Measurements from ENCODE around the gene SEMA3D. TPM values are rescaled to one million over a fixed set of nuclear protein-coding genes. Genes with fewer than 3 reads are reported as not detected.

Gene SEMA3D
- total and polyA plus RNA-seq, 4 donors = 0.18 to 1.2 (median 0.72) TPM

DNA sequence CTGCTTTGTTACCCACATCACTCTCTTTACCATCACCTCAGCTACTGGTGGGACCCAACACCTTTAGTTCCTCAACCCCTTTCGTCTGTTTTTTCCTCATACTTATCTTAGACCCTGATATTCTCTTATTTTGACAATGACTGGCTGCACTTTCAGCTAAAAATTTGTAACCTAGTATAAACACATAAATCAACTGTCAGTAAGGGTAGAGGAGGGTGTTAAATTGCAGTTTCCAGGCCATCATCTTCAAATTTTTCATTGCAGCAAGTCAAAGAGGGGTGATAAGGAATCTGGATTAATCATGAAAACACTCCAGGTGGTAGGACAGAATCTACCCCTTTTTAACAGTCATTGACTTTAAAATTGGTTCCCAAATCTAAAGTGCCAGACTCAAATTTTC, 27.9 kb downstream of the SEMA3D start:
- no peak overlapping the region for H3K4me3 ChIP-seq (ENCODE audit: low read depth in 1 of 3, low read length in 3 of 3)
- no peak for DNase-seq (ENCODE audit: low spot score)
- H3K27ac ChIP-seq (ENCODE audit: low read depth in 1 of 2, low read length in 2 of 2) = no peak overlapping the region
- no peaks in the 10 kb centered on the region for H3K9me3 ChIP-seq (ENCODE audit: control insufficient read depth in 4 of 4, low read length in 3 of 4)
- WGBS = 80% methylated on average over 1 of the region's 1 CpG
- H3K27me3 ChIP-seq (ENCODE audit: control insufficient read depth in 4 of 4, insufficient read depth in 4 of 4, low read length in 3 of 4) = no peaks in the 10 kb centered on the region
- TF ChIP-seq JUND (IDR thresholded peaks at IDR 0.05) = no peak
- no peak for TF ChIP-seq FOXA1 (IDR thresholded peaks at IDR 0.05)
- TF ChIP-seq, protein P1, sequence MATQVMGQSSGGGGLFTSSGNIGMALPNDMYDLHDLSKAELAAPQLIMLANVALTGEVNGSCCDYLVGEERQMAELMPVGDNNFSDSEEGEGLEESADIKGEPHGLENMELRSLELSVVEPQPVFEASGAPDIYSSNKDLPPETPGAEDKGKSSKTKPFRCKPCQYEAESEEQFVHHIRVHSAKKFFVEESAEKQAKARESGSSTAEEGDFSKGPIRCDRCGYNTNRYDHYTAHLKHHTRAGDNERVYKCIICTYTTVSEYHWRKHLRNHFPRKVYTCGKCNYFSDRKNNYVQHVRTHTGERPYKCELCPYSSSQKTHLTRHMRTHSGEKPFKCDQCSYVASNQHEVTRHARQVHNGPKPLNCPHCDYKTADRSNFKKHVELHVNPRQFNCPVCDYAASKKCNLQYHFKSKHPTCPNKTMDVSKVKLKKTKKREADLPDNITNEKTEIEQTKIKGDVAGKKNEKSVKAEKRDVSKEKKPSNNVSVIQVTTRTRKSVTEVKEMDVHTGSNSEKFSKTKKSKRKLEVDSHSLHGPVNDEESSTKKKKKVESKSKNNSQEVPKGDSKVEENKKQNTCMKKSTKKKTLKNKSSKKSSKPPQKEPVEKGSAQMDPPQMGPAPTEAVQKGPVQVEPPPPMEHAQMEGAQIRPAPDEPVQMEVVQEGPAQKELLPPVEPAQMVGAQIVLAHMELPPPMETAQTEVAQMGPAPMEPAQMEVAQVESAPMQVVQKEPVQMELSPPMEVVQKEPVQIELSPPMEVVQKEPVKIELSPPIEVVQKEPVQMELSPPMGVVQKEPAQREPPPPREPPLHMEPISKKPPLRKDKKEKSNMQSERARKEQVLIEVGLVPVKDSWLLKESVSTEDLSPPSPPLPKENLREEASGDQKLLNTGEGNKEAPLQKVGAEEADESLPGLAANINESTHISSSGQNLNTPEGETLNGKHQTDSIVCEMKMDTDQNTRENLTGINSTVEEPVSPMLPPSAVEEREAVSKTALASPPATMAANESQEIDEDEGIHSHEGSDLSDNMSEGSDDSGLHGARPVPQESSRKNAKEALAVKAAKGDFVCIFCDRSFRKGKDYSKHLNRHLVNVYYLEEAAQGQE (IDR thresholded peaks at IDR 0.05) = no peak
- TF ChIP-seq FOXA2 (IDR thresholded peaks at IDR 0.05) = no peak
- TF ChIP-seq, protein P2, sequence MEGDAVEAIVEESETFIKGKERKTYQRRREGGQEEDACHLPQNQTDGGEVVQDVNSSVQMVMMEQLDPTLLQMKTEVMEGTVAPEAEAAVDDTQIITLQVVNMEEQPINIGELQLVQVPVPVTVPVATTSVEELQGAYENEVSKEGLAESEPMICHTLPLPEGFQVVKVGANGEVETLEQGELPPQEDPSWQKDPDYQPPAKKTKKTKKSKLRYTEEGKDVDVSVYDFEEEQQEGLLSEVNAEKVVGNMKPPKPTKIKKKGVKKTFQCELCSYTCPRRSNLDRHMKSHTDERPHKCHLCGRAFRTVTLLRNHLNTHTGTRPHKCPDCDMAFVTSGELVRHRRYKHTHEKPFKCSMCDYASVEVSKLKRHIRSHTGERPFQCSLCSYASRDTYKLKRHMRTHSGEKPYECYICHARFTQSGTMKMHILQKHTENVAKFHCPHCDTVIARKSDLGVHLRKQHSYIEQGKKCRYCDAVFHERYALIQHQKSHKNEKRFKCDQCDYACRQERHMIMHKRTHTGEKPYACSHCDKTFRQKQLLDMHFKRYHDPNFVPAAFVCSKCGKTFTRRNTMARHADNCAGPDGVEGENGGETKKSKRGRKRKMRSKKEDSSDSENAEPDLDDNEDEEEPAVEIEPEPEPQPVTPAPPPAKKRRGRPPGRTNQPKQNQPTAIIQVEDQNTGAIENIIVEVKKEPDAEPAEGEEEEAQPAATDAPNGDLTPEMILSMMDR (IDR thresholded peaks at IDR 0.05; ENCODE audit: low read depth, low read length, missing input control) = no peak
- no peak for TF ChIP-seq HNF4A (conservative IDR thresholded peaks at IDR 0.05)
- TF ChIP-seq GABPA (IDR thresholded peaks at IDR 0.05 in 1 of 2, conservative IDR thresholded peaks at IDR 0.05 in 1 of 2) = no peak
- TF ChIP-seq YY1 (IDR thresholded peaks at IDR 0.05) = no peak
- no peak for TF ChIP-seq NR2F2 (IDR thresholded peaks at IDR 0.05)
- no peaks in the 10 kb centered on the region for H3K4me1 ChIP-seq (ENCODE audit: control insufficient read depth in 4 of 4, insufficient read depth in 4 of 4, low read length in 3 of 4)
- no peak overlapping the region for H3K9ac ChIP-seq (ENCODE audit: low read depth in 1 of 2, low read length in 2 of 2)
- H3K36me3 ChIP-seq (ENCODE audit: control insufficient read depth in 4 of 4, insufficient read depth in 3 of 4, low read depth in 1 of 4, low read length in 3 of 4) = no peaks in the 10 kb centered on the region

DNA sequence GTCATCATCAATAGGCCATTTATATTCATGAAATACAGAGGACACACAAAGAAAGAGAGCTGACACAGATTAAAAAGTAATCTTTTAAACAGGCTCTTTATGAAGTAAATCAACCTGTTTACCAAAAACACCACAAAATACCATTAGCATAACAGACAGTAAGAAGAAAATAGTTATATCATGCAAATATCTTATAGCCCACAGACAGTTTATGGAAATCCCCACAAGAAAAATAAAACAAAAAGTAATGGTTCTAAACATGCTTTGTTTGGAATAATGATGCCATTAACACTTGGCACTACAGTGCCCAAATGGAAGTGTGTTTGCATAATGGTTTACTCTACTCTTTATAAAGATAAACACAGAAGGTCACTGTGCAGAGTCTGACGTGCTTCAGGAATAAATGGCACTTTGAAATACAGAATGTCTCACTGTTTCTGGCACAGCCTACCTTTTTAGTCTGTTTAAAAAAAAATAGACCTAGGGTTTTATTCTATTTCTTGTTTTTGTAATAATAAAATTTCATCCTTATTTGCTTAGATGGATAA, 30.1 kb downstream of the SEMA3D start:
- Histone ChIP-seq H3K27me3 (ENCODE audit: control insufficient read depth in 4 of 4, insufficient read depth in 4 of 4, low read length in 3 of 4) (no peaks in the 10 kb centered on the region), H3K4me3 (ENCODE audit: low read depth in 1 of 3, low read length in 3 of 3) (no peak overlapping the region), H3K9ac (ENCODE audit: low read depth in 1 of 2, low read length in 2 of 2) (no peak overlapping the region), H3K9me3 (ENCODE audit: control insufficient read depth in 4 of 4, low read length in 3 of 4) (no peaks in the 10 kb centered on the region), H3K27ac (ENCODE audit: low read depth in 1 of 2, low read length in 2 of 2) (no peak overlapping the region), H3K36me3 (ENCODE audit: control insufficient read depth in 4 of 4, insufficient read depth in 3 of 4, low read depth in 1 of 4, low read length in 3 of 4) (no peaks in the 10 kb centered on the region), H3K4me1 (ENCODE audit: control insufficient read depth in 4 of 4, insufficient read depth in 4 of 4, low read length in 3 of 4) (no peaks in the 10 kb centered on the region)
- DNase-seq (ENCODE audit: low spot score) = no peak
- TF ChIP-seq, protein P3, sequence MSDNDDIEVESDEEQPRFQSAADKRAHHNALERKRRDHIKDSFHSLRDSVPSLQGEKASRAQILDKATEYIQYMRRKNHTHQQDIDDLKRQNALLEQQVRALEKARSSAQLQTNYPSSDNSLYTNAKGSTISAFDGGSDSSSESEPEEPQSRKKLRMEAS (IDR thresholded peaks at IDR 0.05) = no peak
- TF ChIP-seq GABPA (IDR thresholded peaks at IDR 0.05 in 1 of 2, conservative IDR thresholded peaks at IDR 0.05 in 1 of 2) (no peak), FOXA1 (IDR thresholded peaks at IDR 0.05) (no peak), FOXA2 (IDR thresholded peaks at IDR 0.05) (no peak), JUND (IDR thresholded peaks at IDR 0.05) (no peak), HNF4G (IDR thresholded peaks at IDR 0.05) (no peak), NR2F2 (IDR thresholded peaks at IDR 0.05) (no peak), EGR1 (IDR thresholded peaks at IDR 0.05; ENCODE audit: low read depth in 2 of 2) (no peak), TAF1 (conservative IDR thresholded peaks at IDR 0.05) (no peak)
- TF ChIP-seq, protein P1 (IDR thresholded peaks at IDR 0.05) = no peak
- WGBS = 17% methylated on average over 1 of the region's 1 CpG

All from liver (tissue), 9 donors.